Hepatocyte (in vitro differentiated cells): Measurements from ENCODE around the gene SLC2A13.

ENCODE experiments used
- EZH2phosphoT487 ChIP-seq: fragments of 200-600 bp; sonication (generic); IDR thresholded peaks from one replicate; pipeline ENCODE4 v1.6.1; 2018; ENCODE audit warnings: antibody characterized with exemption, mild to moderate bottlenecking, low read depth, moderate library complexity; ENCODE audit not compliant: unreplicated experiment, severe bottlenecking
- TF ChIP-seq, protein P1 (sequence below): fragments of 200-600 bp; sonication (generic); IDR thresholded peaks from 2 replicates; pipeline ENCODE4 v1.5.1; 2016; ENCODE audit warnings: antibody characterized with exemption, mild to moderate bottlenecking; ENCODE audit not compliant: poor library complexity

DNA sequence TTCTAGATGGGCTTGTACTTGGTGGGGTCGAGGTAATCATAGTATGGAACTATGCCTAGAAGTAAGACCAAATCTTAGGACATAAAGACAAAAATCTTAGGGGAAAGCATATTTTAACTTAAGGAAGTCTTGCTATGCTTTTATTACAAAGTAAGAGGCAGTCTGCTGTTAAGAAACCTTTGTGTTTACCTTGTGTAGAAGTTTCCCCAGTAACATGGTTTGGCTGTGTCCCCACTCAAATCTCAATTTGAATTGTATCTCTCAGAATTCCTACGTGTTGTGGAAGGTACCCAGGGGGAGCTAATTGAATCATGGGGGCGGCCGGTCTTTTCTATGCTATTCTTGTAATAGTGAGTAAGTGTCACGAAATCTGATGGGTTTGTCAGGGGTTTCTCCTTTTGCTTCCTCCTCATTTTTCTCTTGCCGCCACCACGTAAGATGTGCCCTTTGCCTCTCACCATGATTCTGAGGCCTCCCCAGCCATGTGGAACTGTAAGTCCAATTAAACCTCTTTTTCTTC, 323.8 kb downstream of the SLC2A13 start:
- TF ChIP-seq, protein P1, sequence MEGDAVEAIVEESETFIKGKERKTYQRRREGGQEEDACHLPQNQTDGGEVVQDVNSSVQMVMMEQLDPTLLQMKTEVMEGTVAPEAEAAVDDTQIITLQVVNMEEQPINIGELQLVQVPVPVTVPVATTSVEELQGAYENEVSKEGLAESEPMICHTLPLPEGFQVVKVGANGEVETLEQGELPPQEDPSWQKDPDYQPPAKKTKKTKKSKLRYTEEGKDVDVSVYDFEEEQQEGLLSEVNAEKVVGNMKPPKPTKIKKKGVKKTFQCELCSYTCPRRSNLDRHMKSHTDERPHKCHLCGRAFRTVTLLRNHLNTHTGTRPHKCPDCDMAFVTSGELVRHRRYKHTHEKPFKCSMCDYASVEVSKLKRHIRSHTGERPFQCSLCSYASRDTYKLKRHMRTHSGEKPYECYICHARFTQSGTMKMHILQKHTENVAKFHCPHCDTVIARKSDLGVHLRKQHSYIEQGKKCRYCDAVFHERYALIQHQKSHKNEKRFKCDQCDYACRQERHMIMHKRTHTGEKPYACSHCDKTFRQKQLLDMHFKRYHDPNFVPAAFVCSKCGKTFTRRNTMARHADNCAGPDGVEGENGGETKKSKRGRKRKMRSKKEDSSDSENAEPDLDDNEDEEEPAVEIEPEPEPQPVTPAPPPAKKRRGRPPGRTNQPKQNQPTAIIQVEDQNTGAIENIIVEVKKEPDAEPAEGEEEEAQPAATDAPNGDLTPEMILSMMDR = no peak
- no peak for TF ChIP-seq EZH2phosphoT487
